H4 (cell line): Measurements from ENCODE around the gene OR1A1. TPM values are rescaled to one million over a fixed set of nuclear protein-coding genes. Genes with fewer than 3 reads are reported as not detected.

ENCODE experiments used
- total RNA-seq: library from RNA; depleted of rRNA; stranded (reverse); fragments of >200 nt; shearing (Covaris generic); gene quantifications from 2 replicates; pipeline ENCODE4 v1.2.3, GENCODE V29; 2014; rRNA removed

The OR1A1 gene
- total RNA-seq, 1 experiment from 2014 or later: not detected

Other genes starting within 250 kb of the OR1A1 start
- not detected in 2 replicates for gene OR1D5, start 144.1 kb upstream of the OR1A1 start, total RNA-seq
- not detected in 2 replicates for gene OR1D2, start 103.2 kb upstream of the OR1A1 start, total RNA-seq
- gene OR1G1, start 80.1 kb upstream of the OR1A1 start, total RNA-seq: not detected in 2 replicates
- gene OR1A2, start 10.1 kb upstream of the OR1A1 start, total RNA-seq: not detected in 2 replicates
- gene OR3A1, start 90.7 kb downstream of the OR1A1 start, total RNA-seq: not detected in 2 replicates
- gene OR3A2, start 178.6 kb downstream of the OR1A1 start, total RNA-seq: not detected in 2 replicates
- not detected in 2 replicates for gene OR1E1, start 190.7 kb downstream of the OR1A1 start, total RNA-seq
- not detected in 2 replicates for gene OR3A3, start 203.7 kb downstream of the OR1A1 start, total RNA-seq
- gene OR1E2, start 226.2 kb downstream of the OR1A1 start, total RNA-seq: not detected in 2 replicates